Measurements from ENCODE around the gene SYK.

DNA sequence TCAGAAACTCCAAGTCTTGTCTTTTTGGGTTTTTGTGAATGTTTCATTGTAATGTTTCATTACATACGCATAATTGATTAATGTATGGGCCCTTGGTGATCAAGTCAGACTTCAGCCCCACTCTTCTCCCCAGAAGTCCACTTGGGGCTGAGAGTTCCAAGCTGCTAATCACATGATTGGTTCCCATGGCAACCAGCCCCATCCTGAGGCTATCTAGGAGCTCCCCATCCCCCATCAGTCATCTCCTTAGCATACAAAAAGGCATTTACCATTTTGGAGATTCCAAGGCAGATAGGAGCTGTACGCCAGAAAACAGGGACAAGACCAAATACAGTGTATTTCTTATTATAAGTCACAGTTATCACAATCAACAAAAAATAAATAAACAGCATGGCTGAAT is 22.9 kb upstream of the SYK start:
- TF ChIP-seq BHLHE40 (IDR thresholded peaks at IDR 0.05; ENCODE audit: borderline replicate concordance) (no peak), L3MBTL2 (conservative IDR thresholded peaks at IDR 0.05) (no peak), HDGF (IDR thresholded peaks at IDR 0.05; ENCODE audit: borderline replicate concordance) (no peak), SP1 (IDR thresholded peaks at IDR 0.05) (no peak), SUZ12 (IDR thresholded peaks at IDR 0.05) (no peak), ZNF384 (IDR thresholded peaks at IDR 0.05) (no peak), TARDBP (IDR thresholded peaks at IDR 0.05) (no peak)

All from HEK293T (cell line).